Fibroblast of gingiva (primary cell): Measurements from ENCODE around the gene RNASE8.
A peak's percentile ranks its signal among the peaks of the same experiment; 100 is the strongest.

Experiments used
- DNase-seq: peaks from one replicate; pipeline ENCODE4 v3.0.0-alpha.2; 2011; ENCODE audit warnings: low read depth

RNASE8 gene

GRCh38 chr14:21092273-21093011 is 34.8 kb downstream of the RNASE8 start:
- DNase-seq: peak; percentile 49

GRCh38 chr14:21093018-21093417 is 35.4 kb downstream of the RNASE8 start:
- no peak for DNase-seq

GRCh38 chr14:21093769-21094681 is 36.4 kb downstream of the RNASE8 start:
- no peak for DNase-seq

GRCh38 chr14:21095430-21096205 is 38.0 kb downstream of the RNASE8 start:
- peak; percentile 38 for DNase-seq

- DNase-seq: no peak
Measured at GRCh38 chr14:21096438-21096837, 38.8 kb downstream of the RNASE8 start.

GRCh38 chr14:21096978-21097635 is 39.5 kb downstream of the RNASE8 start:
- DNase-seq: no peak

GRCh38 chr14:21097636-21098075 is 40.0 kb downstream of the RNASE8 start:
- no peak for DNase-seq

- DNase-seq: peak; percentile 51
Measured at GRCh38 chr14:21098076-21098891, 40.7 kb downstream of the RNASE8 start, which contains the start of gene ZNF219. Gene ZNF219 (minus strand): TSS chr14:21098655. CDS start chr14:21093591, 5,064 bp downstream.

- DNase-seq: no peak
Measured at GRCh38 chr14:21098892-21099595, 41.4 kb downstream of the RNASE8 start.

- DNase-seq: no peak
Measured at GRCh38 chr14:21099596-21099985, 42.0 kb downstream of the RNASE8 start.

GRCh38 chr14:21100931-21101330 is 43.3 kb downstream of the RNASE8 start, which contains the start of gene TMEM253:
Gene TMEM253 (plus strand): TSS chr14:21101066. CDS start chr14:21101344, 278 bp downstream.
- DNase-seq: no peak

- DNase-seq: no peak
Measured at GRCh38 chr14:21101802-21102413, 44.3 kb downstream of the RNASE8 start.

GRCh38 chr14:21102521-21103410 is 45.1 kb downstream of the RNASE8 start:
- no peak for DNase-seq

GRCh38 chr14:21103411-21103709 is 45.7 kb downstream of the RNASE8 start:
- no peak for DNase-seq

- peak; percentile 96 for DNase-seq
Measured at GRCh38 chr14:21103710-21104447, 46.3 kb downstream of the RNASE8 start.

- peak; percentile 80 for DNase-seq
Measured at GRCh38 chr14:21104448-21105060, 46.9 kb downstream of the RNASE8 start.

GRCh38 chr14:21105095-21105494 is 47.5 kb downstream of the RNASE8 start:
- DNase-seq: no peak

GRCh38 chr14:21106176-21106497 is 48.5 kb downstream of the RNASE8 start:
- peak; percentile 77 for DNase-seq
